A673 (cell line): ENCODE results near the gene DNAAF5. TPM values are rescaled to one million over a fixed set of nuclear protein-coding genes. Genes with fewer than 3 reads are reported as not detected.
"Not testable (repeated sequence)": the region's sequence is repeated elsewhere in the genome, so short reads cannot be mapped to it uniquely, and the experiment has no call there.

ENCODE experiments used
- BruUV-seq: library from RNA; stranded (reverse); fragments of 400-500 nt; replicated peaks from 2 replicates; lab custom pipeline; 2021; lab: Mats Ljungman, UMichigan
- CTCF ChIA-PET: fragments of 300-600 bp; sonication (Branson Sonifier 250); formaldehyde crosslinking; loops from one replicate; lab custom pipeline; 2022; ENCODE audit warnings: antibody characterized with exemption; lab: Charles Lee
- POLR2A ChIA-PET: fragments of 300-600 bp; sonication (Branson Sonifier 250); formaldehyde crosslinking; loops from one replicate; lab custom pipeline; 2022; ENCODE audit warnings: antibody characterized with exemption; ENCODE audit not compliant: low non-redundant PET; lab: Charles Lee
- DNase-seq: peaks from one replicate; pipeline ENCODE4 v3.0.0-alpha.2; 2015; ENCODE audit warnings: low spot score
- H3K27ac ChIP-seq: fragments of 200-600 bp; sonication (generic); 2 replicates; pipeline ENCODE4 v1.5.1; 2016; ENCODE audit warnings: mixed run types, low read depth, mild to moderate bottlenecking, mixed read lengths, antibody characterized with exemption, low read length; ENCODE audit not compliant: poor library complexity, severe bottlenecking
- H3K27me3 ChIP-seq: fragments of 200-600 bp; sonication (generic); replicated peaks from 2 replicates; pipeline ENCODE4 v1.6.1; 2017; ENCODE audit warnings: mixed run types, low read depth, mild to moderate bottlenecking, mixed read lengths, antibody characterized with exemption, low read length; ENCODE audit not compliant: insufficient read depth, poor library complexity
- H3K36me3 ChIP-seq: fragments of 200-600 bp; sonication (generic); 2 replicates; pipeline ENCODE4 v1.6.1; 2016; ENCODE audit warnings: mixed run types, mild to moderate bottlenecking, mixed read lengths, antibody characterized with exemption, low read length; ENCODE audit not compliant: insufficient read depth, poor library complexity, severe bottlenecking
- H3K4me1 ChIP-seq: fragments of 200-600 bp; sonication (generic); 2 replicates; pipeline ENCODE4 v1.6.1; 2017; ENCODE audit warnings: mixed run types, mild to moderate bottlenecking, mixed read lengths, antibody characterized with exemption, low read length; ENCODE audit not compliant: insufficient read depth, poor library complexity, severe bottlenecking
- H3K4me3 ChIP-seq: fragments of 200-600 bp; sonication (generic); 2 replicates; pipeline ENCODE4 v1.5.1; 2016; ENCODE audit warnings: low read depth, mixed run types, mild to moderate bottlenecking, mixed read lengths, low read length; ENCODE audit not compliant: poor library complexity, severe bottlenecking
- H3K9me3 ChIP-seq: fragments of 200-600 bp; sonication (generic); 2 replicates; pipeline ENCODE4 v1.6.1; 2016; ENCODE audit warnings: mixed run types, low read depth, mild to moderate bottlenecking, mixed read lengths, antibody characterized with exemption, low read length; ENCODE audit not compliant: poor library complexity, severe bottlenecking
- EZH2 ChIP-seq: fragments of 200-600 bp; sonication (generic); IDR thresholded peaks from 2 replicates; pipeline ENCODE4 v1.6.1; 2017; ENCODE audit warnings: borderline replicate concordance, low read depth, mild to moderate bottlenecking, mixed read lengths, antibody characterized with exemption, low read length; ENCODE audit not compliant: poor library complexity, severe bottlenecking
- intact Hi-C: fragments of 100-400 bp; cut with micrococcal nuclease; formaldehyde crosslinking; loops from one replicate; pipeline ENCODE4 v1.10.0; 2022; ENCODE audit not compliant: unreplicated experiment
- total RNA-seq: library from RNA; stranded (reverse); gene quantifications from 2 replicates; pipeline ENCODE4 v1.2.3, GENCODE V29; 2021
- TF ChIP-seq, protein P1 (sequence below): fragments of 300-800, 200-600 bp; sonication (generic); conservative IDR thresholded peaks from 2 replicates; pipeline ENCODE4 v1.5.1; 2017; ENCODE audit warnings: low read depth, mild to moderate bottlenecking, antibody characterized with exemption, low read length, moderate library complexity, mixed read lengths

The DNAAF5 gene
- total RNA-seq, 1 experiment from 2014 or later: 78.1 TPM

- H3K4me3 ChIP-seq: no peak overlapping the region
- POLR2A ChIA-PET: no interaction called here
- intact Hi-C loops: no loop called here
- H3K27me3 ChIP-seq: no peaks in the 10 kb centered on the region
- CTCF ChIA-PET: no interaction called here
- no TSS peak for BruUV-seq
- H3K27ac ChIP-seq: no peak overlapping the region
- H3K9me3 ChIP-seq: no peaks in the 10 kb centered on the region
- H3K4me1 ChIP-seq: no peaks in the 10 kb centered on the region
- no peak for TF ChIP-seq EZH2
- TF ChIP-seq, protein P1, sequence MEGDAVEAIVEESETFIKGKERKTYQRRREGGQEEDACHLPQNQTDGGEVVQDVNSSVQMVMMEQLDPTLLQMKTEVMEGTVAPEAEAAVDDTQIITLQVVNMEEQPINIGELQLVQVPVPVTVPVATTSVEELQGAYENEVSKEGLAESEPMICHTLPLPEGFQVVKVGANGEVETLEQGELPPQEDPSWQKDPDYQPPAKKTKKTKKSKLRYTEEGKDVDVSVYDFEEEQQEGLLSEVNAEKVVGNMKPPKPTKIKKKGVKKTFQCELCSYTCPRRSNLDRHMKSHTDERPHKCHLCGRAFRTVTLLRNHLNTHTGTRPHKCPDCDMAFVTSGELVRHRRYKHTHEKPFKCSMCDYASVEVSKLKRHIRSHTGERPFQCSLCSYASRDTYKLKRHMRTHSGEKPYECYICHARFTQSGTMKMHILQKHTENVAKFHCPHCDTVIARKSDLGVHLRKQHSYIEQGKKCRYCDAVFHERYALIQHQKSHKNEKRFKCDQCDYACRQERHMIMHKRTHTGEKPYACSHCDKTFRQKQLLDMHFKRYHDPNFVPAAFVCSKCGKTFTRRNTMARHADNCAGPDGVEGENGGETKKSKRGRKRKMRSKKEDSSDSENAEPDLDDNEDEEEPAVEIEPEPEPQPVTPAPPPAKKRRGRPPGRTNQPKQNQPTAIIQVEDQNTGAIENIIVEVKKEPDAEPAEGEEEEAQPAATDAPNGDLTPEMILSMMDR: no peak
- peaks cover 30% of the 10 kb centered on the region for H3K36me3 ChIP-seq
- no peak for DNase-seq
Observed at GRCh38 chr7:750111-750905, 23.8 kb downstream of the DNAAF5 start.

GRCh38 chr7:751826-752225 is 25.3 kb downstream of the DNAAF5 start:
- ChIA-PET POLR2A (no interaction called here), CTCF (no interaction called here)
- no peak for TF ChIP-seq EZH2
- TF ChIP-seq, protein P1: no peak
- Histone ChIP-seq H3K4me1 (no peaks in the 10 kb centered on the region), H3K27me3 (no peaks in the 10 kb centered on the region), H3K4me3 (no peak overlapping the region), H3K36me3 (peaks cover 33% of the 10 kb centered on the region), H3K9me3 (no peaks in the 10 kb centered on the region), H3K27ac (no peak overlapping the region)
- DNase-seq: no peak
- BruUV-seq: no TSS peak
- intact Hi-C loops: no loop called here

DNA sequence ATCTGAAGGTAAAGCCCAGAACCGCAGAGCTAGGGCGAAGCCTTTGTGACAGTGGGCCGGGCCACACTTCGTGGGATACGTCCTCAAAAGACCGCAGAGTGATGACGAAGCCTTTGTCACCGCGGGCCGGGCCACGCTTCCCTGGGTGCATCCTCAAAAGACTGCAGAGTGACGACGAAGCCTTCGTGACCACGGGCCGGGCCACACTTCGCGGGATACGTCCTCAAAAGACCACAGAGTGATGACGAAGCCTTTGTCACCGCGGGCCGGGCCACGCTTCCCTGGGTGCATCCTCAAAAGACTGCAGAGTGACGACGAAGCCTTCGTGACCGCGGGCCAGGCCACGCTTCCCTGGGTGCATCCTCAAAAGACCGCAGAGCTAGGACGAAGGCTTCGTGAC is 25.8 kb downstream of the DNAAF5 start:
- H3K27ac ChIP-seq, H3K9me3 ChIP-seq, DNase-seq, H3K27me3 ChIP-seq, intact Hi-C loops, BruUV-seq, H3K4me3 ChIP-seq, POLR2A ChIA-PET, CTCF ChIA-PET, H3K4me1 ChIP-seq: not testable (repeated sequence)
- H3K36me3 ChIP-seq: peaks cover 35% of the 10 kb centered on the region

DNA sequence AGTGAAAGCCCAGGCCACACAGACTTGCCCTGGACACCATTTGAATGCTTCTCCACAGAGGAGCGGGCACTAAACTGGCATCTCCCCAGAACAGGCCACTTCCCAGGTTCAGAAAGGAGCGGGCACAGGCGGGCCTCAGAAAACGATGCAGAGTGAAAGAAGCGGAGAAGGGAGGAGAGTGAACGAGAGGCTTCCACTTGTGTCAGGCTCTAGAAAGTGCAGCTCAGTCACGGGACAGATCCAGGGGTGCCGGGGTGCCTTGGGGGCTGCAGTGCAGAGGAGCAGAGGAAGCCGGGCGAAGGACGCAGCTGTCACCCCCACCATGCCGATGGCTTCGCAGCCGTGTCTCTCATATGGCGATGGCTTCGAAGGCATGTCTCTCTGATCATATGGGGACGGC is 26.7 kb downstream of the DNAAF5 start:
- intact Hi-C loops: no loop called here
- TF ChIP-seq EZH2: no peak
- TF ChIP-seq, protein P1: no peak
- no peak for DNase-seq

More for the DNA sequence above, 26.7 kb downstream of the DNAAF5 start:
- Histone ChIP-seq H3K9me3 (no peaks in the 10 kb centered on the region), H3K36me3 (peaks cover 45% of the 10 kb centered on the region), H3K27ac (no peak overlapping the region), H3K4me1 (no peaks in the 10 kb centered on the region), H3K4me3 (no peak overlapping the region), H3K27me3 (no peaks in the 10 kb centered on the region)
- ChIA-PET CTCF (no interaction called here), POLR2A (no interaction called here)
- no TSS peak for BruUV-seq
